Fibroblast of peridontal ligament (primary cell): ENCODE results near the gene SRGAP2B.
"Not testable (repeated sequence)": the region's sequence is repeated elsewhere in the genome, so short reads cannot be mapped to it uniquely, and the experiment has no call there.

Experiments
- DNase-seq: peaks from one replicate; pipeline ENCODE4 v3.0.0-alpha.2; 2010; ENCODE audit errors: extremely low read depth

SRGAP2B gene

DNA sequence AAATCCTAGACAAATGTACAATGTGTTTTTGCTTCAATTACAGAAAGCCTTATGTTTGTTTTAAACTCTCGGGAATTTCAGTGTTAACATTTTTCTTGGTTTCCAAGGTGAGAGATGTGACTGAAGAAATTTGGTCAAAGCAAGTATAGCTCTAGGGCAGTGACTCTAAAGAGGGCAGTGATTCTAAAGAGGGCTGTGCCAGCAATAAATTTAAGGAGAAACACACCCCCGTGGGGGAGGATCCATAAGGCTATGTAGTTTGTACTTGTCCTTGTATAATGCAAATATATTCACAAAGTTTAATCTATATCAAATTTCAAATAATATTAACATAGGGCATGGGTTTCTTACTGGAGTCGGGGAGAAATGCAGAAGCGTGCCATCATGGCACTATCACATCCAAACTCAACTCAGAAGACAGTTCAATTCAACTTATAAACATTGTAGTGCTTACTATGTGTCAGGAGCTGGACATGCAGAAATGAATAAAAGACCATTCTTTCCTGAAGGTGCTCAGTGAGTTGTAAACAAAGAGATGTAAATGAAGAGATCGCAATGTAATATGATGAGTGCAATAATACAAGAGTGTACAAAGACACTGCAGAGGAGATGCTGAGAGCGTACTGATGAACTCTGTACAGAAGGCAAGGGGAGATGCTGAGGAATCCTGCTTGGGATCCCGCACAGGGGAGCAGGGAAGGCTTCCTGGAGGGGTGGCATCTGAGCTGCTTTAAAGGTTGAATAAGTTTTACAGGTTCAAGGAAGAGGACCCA is 12.5 kb downstream of the SRGAP2B start:
- DNase-seq, result not testable (repeated sequence)

GRCh38 chr1:145080193-145080592 is 14.9 kb downstream of the SRGAP2B start:
- DNase-seq, result not testable (repeated sequence)

GRCh38 chr1:145079737-145080136 is 15.4 kb downstream of the SRGAP2B start:
- not testable (repeated sequence) for DNase-seq

DNA sequence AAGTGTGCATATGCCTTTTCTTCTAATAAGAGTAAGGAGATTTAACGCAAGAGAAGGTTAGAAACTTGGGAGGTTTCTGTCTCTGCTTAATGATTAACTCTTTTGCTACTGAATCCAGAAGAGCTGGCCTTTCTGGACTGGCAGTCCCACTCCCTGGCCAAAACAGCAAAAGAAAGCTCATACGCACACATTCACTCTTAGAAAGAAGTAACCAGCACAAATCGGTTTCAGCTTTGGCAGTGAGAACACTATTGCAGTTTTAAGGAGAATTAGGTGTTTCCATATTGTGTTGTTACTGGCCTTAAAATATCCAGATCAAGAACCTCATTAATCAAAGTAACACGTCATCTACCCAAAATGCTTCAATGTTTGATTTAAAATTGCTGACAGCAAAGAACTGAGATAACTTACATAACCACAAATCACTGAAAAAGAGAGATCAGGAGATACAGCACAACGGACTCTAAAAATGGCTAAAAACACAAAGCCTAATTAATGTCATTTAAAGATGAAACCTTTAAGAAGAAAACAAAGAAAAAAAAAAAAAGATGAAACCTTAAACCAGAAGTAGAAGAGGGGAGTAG is 16.2 kb downstream of the SRGAP2B start:
- not testable (repeated sequence) for DNase-seq

- DNase-seq, result not testable (repeated sequence)
These were observed 17.0 kb downstream of the SRGAP2B start for GRCh38 chr1:145077872-145078786.

DNA sequence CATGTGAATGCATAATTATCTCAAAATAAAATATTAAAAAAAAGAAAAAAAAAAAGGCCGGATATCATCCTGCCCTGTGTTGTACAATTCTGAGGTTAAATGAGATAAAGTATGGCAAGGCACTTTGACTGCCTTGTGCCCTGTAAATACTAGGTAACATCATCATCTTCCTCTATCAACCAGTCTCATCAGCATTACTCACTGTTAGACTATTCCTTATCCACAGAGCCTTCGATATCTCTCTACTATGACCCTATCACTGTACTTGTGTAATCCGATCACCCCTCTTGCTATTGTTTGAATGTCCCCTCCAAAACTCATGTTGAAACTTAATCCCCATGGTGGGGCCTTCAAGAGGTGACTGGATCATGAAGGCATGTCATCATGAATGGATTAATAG is 18.3 kb downstream of the SRGAP2B start:
- not testable (repeated sequence) for DNase-seq

DNA sequence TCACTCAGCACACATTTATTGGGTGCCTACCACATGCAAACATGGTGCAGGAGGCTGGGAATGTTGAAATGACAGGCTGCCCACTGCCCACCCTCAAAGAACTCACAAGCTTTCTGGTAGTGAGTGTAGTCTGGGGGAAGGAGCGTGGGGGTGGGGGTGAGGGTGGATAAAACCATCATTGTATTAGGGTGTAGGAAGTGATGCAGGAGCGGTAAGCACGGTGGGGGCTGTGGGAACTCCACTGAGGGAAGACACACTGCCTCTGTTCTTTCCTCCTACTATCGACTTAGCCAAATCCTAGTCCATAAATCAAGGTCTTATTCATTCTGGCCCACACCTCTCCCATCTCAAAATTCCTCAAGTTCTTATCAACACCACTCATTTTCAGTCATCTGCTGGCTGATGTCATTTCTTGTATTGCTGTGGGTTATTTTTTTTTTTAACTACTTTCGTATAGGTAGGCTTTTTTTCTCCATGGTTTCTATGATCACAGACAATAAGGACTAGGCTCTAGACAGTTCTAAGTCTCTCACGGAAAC is 21.0 kb downstream of the SRGAP2B start:
- not testable (repeated sequence) for DNase-seq

DNA sequence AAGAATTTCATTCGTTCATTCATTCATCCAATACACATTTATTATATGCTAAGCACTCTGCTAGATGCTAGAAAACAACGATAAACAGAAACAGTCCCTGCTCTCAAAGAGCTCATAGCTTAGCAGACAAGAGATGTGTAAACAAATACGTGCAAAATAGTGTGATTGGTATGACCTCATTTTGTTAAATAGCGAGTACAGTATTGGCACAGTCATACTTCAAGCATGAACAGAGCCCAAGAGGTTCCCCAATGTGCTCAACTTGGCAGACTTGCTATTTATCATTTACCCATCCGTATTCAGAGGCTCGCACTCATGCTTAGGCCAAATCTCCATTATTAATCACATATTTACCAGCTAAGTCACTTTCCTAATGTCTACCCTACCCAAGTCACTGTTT is 23.6 kb downstream of the SRGAP2B start:
- DNase-seq, result not testable (repeated sequence)

- not testable (repeated sequence) for DNase-seq
These were observed 28.6 kb downstream of the SRGAP2B start for GRCh38 chr1:145066486-145066885.

GRCh38 chr1:145065194-145065826 is 29.8 kb downstream of the SRGAP2B start:
- DNase-seq, result not testable (repeated sequence)

DNA sequence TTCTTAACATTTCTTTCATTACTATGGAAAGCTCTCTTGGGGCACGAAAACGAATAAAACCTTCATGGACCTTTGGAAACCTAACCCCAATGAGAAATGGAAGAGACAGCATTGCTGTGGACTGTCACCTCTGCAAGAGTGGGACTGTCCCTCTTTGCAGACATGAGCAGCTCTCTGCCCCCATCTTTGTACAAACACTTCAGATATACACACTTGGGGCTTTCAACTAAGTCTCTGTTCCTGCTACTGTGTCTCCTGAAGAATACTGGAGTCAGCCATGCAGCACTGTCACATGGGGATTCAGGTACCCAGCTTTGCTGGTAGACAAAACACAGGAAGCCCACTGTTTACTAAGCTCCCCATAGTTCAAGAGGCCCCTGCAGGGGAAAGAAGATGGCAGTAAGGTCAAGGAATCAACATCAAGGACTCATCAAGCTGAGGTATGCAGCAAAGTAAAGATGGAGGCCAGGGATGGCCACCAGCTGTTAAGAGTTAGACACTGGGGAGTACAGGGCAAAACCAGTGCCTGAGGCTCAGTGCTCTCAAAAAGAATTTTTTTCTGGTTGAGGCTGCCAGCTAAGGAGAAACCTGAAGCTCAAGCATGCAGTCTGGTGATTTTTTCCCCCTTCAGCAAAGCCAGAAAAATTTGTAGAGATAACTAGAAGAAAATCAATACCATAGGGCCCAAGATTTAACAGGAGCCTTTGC is 31.0 kb downstream of the SRGAP2B start:
- DNase-seq, result peak; percentile 3

- not testable (repeated sequence) for DNase-seq
These were observed 31.8 kb downstream of the SRGAP2B start for GRCh38 chr1:145063285-145063684.

GRCh38 chr1:145058184-145058583 is 36.9 kb downstream of the SRGAP2B start:
- DNase-seq, result not testable (repeated sequence)

DNA sequence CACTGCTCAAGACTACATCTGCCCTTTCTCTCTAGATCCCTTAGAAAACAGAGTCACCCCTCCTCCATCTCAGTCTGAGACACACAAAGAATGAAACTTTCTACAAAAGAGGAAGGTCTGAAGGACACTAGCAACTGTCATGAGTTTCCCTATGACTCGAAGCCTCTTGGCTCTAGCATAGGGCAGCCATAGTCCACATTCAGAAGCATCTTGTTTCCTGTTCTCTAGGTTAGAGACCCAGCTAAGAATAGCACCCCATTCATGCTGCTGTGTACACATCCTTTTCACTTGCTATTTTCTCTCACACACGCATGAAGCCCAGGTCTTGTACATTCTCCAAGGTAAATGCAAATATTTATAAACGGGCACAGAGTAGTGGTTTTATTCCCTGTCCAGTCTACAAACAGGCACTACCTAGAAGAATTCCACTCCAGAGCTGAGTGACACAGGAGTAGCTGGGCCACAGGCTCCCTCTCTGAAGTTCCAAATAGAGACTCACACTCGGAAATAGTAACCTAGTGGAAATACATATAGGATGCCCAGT is 39.8 kb downstream of the SRGAP2B start:
- not testable (repeated sequence) for DNase-seq

GRCh38 chr1:145053428-145053827 is 41.7 kb downstream of the SRGAP2B start:
- DNase-seq, result not testable (repeated sequence)

- not testable (repeated sequence) for DNase-seq
These were observed 42.9 kb downstream of the SRGAP2B start for GRCh38 chr1:145052019-145052776.

DNA sequence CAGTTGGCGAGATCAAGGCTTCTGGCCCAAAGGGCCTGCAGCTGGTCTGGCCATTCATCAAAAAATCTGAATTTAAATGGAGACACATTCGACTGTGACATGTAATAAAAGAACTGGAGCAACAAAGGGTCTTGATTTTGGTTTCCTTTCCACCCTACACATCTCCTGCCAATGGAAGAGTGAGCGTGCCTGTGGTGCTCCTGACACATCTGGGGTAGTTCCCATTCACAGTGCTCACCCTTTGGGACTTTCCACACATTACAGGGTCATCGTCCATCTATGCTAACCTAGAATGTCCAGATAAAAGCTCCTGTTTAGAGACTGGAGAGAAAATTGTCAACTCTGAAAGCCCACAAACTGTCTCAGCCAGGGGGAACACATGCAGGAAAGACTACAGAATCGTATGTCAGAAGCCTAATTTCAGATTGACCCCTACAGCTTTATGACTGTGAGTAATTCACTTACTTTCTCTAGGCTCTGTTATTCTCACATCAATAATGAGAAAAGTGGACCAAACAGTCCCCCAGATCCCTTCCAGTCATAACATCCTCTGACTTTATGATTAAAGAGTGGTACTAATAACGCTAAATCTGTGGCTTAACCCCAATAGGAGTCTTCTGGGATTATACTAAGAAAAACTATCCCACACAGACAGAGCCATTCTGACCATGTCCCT is 46.8 kb downstream of the SRGAP2B start:
- DNase-seq, result not testable (repeated sequence)

DNA sequence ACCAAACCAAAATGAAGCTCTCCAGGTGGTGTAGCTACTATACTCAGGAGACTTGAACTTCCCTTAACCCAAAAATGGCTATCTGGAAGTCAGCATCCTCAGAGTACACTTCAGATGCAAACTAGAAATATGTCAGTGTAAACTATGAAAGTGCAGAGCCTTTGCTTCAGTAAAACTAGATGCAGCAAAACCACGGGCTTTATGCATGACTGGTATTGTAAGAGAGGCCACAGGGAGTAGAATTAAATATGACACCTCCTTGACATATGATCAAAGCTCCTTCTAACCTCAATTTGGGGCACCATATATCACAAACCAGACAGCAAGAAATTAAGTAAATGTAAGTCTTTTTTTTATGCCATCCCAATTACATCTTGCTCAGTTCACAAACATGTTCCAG is 47.6 kb downstream of the SRGAP2B start:
- not testable (repeated sequence) for DNase-seq
